GOT3 (cell line): Measurements from ENCODE around the gene RAB25.

ENCODE experiments used
- DNase-seq: peaks from one replicate; lab custom pipeline; 2025; ENCODE audit warnings: mixed read lengths; lab: John Stamatoyannopoulos, UW

Gene RAB25

DNA sequence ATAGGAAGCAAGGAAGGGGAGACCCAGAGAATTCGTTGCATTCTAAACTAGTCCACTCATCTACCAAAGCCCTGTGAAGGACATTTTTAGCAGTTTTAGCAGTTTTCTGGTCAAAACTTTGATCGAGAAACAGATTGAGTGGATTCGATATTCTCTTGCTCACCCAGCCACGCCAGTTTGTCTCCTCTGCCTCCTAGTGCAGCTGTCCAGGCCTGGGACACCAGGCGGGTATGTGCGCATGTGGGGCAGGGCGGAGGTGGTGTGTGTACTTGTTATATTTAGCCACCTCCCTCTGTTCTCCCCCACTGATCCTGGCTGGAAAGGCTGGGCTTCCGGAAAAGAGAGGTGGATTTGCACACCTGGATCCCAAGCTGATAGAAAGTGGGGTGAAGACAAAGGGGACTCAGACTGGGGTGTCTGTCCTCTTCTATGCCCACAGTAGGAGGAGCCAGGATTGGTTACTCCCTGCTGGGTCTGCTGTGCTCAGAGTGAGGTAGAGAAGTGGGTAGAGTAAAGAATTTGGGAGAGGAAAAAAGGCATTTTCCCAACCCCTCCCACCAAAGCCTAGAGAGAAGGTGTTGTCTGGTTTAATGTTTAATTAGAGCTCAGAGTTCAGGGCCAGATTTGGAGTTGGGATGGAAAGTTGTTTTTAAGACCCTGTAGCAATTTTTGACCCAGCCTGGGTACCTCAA is 57.4 kb downstream of the RAB25 start:
- no peak for DNase-seq

GRCh38 chr1:156119503-156120209 is 58.7 kb downstream of the RAB25 start:
- no peak for DNase-seq
